IPS-18a (cell line): ENCODE measurements around the gene FNDC10.
"Not testable (repeated sequence)": the region's sequence is repeated elsewhere in the genome, so short reads cannot be mapped to it uniquely, and the experiment has no call there.

ENCODE experiments used
- H3K27ac ChIP-seq: one replicate; pipeline ENCODE4 v1.5.1; 2013; ENCODE audit warnings: low read length
- H3K27me3 ChIP-seq: one replicate; pipeline ENCODE4 v1.6.1; 2013; ENCODE audit warnings: mild to moderate bottlenecking, low read length; ENCODE audit not compliant: control insufficient read depth, insufficient read depth
- H3K36me3 ChIP-seq: one replicate; pipeline ENCODE4 v1.6.1; 2013; ENCODE audit warnings: low read depth, low read length; ENCODE audit not compliant: control insufficient read depth
- H3K4me1 ChIP-seq: one replicate; pipeline ENCODE4 v1.6.1; 2013; ENCODE audit warnings: low read depth, low read length; ENCODE audit not compliant: control insufficient read depth
- H3K4me3 ChIP-seq: one replicate; pipeline ENCODE4 v1.5.1; 2013; ENCODE audit warnings: low read length
- H3K9ac ChIP-seq: one replicate; pipeline ENCODE4 v1.6.1; 2013; ENCODE audit warnings: mild to moderate bottlenecking, low read length, moderate library complexity
- H3K9me3 ChIP-seq: one replicate; pipeline ENCODE4 v1.6.1; 2013; ENCODE audit warnings: low read depth, low read length; ENCODE audit not compliant: control insufficient read depth

FNDC10 gene

DNA sequence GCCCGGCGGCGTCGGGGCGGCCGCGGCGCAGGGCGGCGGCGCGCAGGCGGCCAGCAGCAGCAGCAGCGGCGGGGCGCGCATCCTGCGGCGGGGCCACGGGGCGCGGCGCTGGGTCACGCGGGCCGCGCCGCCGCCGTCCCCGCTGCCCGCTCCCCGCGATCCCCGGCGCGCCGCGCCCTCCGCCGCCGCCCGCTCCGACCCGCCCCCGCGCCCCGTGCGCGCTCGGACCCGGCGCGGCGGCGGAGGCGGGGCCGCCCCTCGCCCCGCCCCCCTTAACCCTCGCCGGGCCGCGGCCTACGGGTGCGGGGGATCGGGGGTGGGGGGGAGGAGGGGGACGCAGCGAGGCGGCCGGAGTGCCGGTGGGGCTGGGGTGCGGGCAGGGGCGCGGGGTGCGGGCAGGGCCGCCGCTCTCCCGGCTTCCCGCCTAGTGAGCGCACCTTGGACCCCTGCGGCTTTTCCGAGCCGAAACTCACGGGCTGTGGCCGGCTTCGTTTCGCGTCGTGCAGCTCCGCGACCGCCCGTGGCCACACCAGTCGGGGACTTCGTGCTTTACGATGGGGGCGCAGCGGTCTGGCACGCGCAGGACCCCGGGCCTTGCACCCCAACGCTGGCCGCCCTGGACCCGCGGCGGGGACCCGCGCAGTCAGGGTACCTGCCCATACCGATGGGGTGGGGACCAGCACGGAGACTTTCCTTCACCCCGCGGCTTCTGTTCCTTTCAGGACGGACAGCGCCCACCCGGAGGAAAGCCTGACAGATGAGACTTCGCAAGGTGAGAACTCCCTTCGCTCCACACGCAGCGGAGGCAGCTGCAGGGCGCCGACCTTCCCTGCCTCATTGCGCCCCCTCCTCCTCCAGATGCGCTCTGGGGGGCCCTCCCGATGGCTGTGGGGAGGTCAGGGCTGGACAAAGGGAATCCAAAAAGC is at the start of gene FNDC10:
Gene FNDC10 (minus strand): TSS at position 201 of the 926 bp plus-strand sequence. CDS start 120 bp downstream, at position 81.
- Histone ChIP-seq H3K27me3 (peaks cover 71% of the 10 kb centered on the region), H3K36me3 (no peaks in the 10 kb centered on the region), H3K9me3 (no peaks in the 10 kb centered on the region), H3K4me3 (peak within 1 kb of the TSS; percentile 22), H3K27ac (no peak within 1 kb of the TSS), H3K4me1 (no peaks in the 10 kb centered on the region), H3K9ac (no peak within 1 kb of the TSS)

DNA sequence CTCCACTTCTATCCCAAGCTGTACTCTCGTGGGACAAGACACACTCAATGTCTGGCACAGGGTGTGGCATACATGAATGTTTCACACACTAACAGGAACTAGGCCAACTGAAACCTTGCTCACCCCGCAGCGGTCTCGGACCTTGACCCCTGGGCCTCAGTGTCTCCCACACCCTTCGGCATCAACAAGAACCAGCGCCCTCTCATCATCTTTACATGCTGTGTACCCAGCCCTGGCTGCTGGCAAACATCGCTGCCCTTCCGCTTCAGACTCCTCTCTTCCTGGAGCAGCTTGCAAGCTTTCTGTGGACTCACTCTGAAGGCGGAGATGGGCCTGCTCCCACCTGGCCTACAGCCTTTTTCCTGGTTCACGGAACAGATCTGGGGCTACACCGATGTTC is 48.3 kb upstream of the FNDC10 start:
- not testable (repeated sequence) for H3K27ac ChIP-seq, H3K9ac ChIP-seq, H3K4me3 ChIP-seq, H3K9me3 ChIP-seq, H3K4me1 ChIP-seq, H3K27me3 ChIP-seq
- peaks cover 26% of the 10 kb centered on the region for H3K36me3 ChIP-seq

DNA sequence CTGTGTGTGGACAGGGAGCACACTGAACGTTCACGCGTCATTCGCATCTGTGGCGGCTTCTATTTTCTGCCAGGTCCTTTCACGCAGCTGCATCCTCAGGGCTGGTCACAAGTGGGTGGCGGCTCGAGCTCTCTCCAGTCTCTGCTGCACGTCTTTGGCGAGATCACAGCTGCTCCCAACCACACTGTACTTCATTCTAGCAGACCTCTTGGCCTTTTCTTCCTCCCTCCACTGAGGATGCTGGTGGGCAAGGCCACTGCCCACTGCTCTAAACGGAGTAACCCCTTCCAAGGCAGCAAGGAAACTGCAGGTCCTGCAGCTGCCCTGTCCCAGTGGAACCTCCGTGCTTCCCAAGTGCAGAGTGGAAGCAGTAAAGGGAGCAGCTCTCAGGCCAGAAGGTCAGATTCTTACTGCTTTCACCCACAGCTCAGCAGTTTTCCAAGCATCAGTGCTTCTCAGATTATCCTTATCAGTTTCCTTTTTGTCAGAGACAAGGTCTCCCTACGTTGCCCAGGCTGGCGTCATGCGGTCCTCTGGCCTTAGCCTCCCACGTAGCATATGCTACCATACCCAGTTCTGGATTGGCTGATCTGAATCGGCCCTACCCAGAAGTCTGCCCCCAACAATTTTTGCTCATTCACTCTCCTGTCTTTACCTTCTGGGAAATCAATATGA is 47.8 kb upstream of the FNDC10 start:
- H3K36me3 ChIP-seq, result peaks cover 26% of the 10 kb centered on the region
- H3K27ac ChIP-seq, H3K9ac ChIP-seq, H3K4me3 ChIP-seq, H3K9me3 ChIP-seq, H3K4me1 ChIP-seq, H3K27me3 ChIP-seq: not testable (repeated sequence)

DNA sequence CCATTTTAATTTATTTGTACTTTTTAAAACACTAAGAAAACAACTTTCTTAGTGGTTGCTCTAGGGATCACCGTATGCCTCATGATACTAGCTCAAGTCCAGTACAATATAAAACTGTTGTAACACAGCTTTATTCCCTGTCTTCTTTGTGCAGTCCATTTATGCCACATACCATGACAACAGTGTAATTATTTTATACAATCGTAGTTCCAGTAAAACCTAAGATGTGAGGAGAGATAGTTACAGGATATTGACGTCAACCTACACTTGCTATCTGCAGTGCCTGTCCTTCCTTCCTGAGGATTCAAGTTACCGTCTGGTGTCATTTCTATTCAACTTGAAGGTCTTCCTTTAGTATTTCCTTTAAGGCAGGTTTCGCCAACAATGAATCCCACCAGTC is 46.4 kb upstream of the FNDC10 start:
- not testable (repeated sequence) for H3K27ac ChIP-seq, H3K4me1 ChIP-seq, H3K27me3 ChIP-seq, H3K9me3 ChIP-seq, H3K4me3 ChIP-seq, H3K9ac ChIP-seq
- H3K36me3 ChIP-seq, result peaks cover 16% of the 10 kb centered on the region

DNA sequence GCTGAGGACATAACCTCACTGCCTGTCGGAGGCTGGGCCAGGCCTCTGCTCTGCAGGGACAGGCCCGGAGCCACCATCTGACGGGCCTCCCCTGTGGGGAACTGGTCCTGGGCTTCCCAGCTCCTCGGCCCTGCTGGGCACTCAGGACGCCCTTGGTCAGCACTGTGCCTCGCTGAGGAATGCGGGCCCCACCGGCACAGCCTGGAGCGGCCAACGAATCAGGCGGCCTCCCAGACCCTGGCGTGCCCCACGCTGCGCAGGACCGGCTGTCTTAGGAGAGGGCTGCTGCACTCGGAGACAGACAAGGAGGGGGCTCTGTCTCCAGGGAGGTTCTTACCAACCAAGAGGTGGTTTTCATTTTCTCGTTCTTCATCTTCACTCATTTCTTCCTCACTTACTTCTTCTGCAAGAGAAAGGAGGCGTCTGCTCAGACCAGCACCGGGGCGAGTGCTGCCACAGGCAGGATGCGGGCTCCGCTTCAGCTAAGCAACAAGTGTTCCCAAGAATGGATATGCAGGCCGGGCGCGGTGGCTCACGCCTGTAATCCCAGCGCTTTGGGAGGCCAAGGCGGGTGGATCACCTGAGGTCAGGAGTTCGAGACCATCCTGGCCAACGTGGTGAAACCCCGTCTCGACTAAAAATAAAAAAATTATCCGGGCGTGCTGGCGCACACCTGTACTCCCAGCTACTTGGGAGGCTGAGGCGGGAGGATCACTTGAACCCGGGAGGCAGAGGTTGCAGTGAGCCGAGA is 41.0 kb upstream of the FNDC10 start:
- H3K9me3 ChIP-seq, H3K27me3 ChIP-seq, H3K9ac ChIP-seq, H3K4me3 ChIP-seq, H3K4me1 ChIP-seq, H3K27ac ChIP-seq: not testable (repeated sequence)
- peaks cover 11% of the 10 kb centered on the region for H3K36me3 ChIP-seq

DNA sequence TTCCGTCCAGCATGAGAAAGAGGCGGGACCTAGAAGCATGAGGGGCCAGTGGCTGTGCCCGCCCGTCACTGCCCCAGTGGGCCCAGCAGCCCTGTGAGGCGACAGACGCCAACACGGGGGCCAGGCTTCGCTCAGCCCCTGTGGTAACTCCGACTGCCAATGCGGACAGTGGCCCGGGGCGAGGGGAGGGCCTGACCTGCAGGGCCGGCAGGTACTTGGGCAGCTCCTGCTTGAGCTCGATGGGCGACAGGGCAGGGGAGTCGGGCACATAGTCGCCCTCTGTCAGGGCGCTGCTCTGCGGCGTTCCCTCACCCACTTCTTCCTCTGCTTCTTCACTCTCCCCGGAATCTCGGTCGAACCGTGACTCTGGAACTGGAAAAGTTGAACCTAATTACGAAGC is 40.1 kb upstream of the FNDC10 start:
- H3K4me3 ChIP-seq, H3K9me3 ChIP-seq, H3K9ac ChIP-seq, H3K27me3 ChIP-seq, H3K27ac ChIP-seq, H3K4me1 ChIP-seq: not testable (repeated sequence)
- H3K36me3 ChIP-seq, result peaks cover 11% of the 10 kb centered on the region

DNA sequence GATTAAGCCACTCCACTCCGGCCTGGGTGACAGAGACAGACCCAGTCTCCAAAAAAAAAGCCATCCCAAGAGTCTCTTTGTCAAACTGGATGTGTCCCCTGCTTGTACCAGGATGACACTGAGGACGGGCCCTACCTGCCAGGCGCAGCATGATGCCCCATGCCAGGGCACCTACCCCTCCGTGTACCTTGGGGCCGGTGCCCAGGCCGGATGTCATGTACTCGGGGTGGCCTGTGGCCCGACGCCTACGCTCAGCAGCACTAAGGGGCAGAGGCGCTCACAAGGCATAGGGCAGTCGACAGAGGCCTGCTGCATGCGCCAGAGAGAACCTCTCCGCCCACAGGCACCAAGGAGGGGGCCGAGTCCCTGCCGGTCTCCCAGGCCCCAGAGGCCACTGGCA is 39.4 kb upstream of the FNDC10 start:
- not testable (repeated sequence) for H3K9ac ChIP-seq, H3K4me1 ChIP-seq, H3K9me3 ChIP-seq, H3K27ac ChIP-seq, H3K4me3 ChIP-seq, H3K27me3 ChIP-seq
- H3K36me3 ChIP-seq, result peaks cover 11% of the 10 kb centered on the region

DNA sequence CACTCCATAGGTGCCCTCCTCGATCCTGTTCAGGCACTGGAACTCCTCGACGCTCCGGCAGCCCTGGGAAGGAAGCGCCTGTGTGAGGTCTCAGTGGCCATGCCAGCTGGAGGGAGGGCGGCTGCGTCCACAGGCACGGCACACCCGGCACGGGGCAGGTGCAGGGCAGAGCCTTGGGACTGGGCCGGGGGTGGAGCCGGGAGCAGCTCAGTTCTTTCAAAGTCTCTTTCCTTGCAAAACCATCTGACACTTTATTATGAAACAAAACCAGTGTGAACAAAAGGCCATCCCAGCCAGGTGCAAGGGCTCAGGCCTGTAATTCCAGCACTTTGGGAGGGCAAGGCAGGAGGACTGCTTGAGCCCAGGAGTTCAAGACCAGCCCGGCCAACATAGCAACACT is 38.6 kb upstream of the FNDC10 start:
- peaks cover 11% of the 10 kb centered on the region for H3K36me3 ChIP-seq

DNA sequence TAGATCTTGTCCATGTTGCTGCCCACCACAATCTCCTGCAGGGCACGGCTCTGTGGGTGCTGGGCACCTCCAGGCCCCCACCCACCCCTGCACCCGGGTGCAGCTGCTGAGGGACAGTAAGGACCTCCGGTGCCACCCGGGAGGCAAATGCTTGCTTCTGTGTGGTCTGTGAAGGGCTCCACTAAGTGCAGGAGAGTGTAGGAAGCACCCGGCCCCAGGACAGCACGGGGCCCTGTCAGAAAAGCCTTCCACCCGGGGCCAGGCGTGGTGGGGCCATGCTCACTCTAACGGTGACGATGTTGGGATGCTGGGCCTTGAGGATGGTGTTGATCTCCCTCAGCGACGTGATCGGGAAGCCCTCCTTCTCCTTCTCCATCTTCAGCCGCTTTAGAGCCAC is 37.5 kb upstream of the FNDC10 start:
- H3K4me3 ChIP-seq, H3K4me1 ChIP-seq, H3K27me3 ChIP-seq, H3K9me3 ChIP-seq, H3K9ac ChIP-seq, H3K27ac ChIP-seq: not testable (repeated sequence)
- peaks cover 11% of the 10 kb centered on the region for H3K36me3 ChIP-seq

More for the DNA sequence above, 38.6 kb upstream of the FNDC10 start:
- not testable (repeated sequence) for H3K9ac ChIP-seq, H3K4me3 ChIP-seq, H3K27ac ChIP-seq, H3K27me3 ChIP-seq, H3K4me1 ChIP-seq, H3K9me3 ChIP-seq

DNA sequence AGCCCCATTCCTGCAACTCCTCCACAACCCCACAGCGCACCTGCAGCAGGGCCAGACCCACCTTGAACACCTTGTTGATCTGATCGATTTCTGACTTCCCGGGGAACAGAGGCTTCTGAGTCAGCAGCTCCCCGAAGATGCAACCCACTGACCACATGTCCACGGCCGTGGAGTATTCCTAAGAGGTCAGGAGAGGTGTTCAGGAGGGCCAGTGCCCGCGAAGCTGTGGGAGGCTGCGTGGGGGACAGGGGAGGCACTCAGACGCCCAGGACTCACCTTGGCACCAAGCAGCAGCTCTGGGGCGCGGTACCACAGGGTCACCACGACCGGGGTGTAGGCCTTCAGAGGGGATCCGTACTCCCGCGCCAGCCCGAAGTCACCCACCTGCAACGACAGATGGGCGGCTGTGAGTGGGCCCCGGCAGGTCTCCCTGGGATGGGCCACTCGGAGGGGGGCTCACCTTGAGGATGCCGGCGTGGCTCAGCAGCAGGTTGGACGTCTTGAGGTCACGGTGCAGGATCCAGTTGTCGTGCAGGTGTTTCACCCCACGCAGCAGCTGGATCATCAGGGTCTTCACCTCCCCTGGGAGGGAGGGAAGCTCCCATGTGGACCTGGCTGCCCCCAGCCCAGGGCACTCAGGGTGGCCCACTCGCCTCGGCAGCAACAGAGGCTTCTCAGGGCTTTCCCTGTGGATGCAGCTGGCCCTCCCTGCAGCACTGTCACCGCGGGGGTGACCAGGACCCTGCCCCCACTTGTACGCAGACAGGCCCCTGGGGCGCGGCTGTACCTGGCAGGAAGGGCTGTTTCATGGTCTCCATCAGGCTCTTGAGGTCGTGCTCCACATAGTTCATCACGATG is 36.9 kb upstream of the FNDC10 start:
- H3K4me3 ChIP-seq, H3K9ac ChIP-seq, H3K4me1 ChIP-seq, H3K27ac ChIP-seq, H3K9me3 ChIP-seq, H3K27me3 ChIP-seq: not testable (repeated sequence)
- peaks cover 11% of the 10 kb centered on the region for H3K36me3 ChIP-seq

DNA sequence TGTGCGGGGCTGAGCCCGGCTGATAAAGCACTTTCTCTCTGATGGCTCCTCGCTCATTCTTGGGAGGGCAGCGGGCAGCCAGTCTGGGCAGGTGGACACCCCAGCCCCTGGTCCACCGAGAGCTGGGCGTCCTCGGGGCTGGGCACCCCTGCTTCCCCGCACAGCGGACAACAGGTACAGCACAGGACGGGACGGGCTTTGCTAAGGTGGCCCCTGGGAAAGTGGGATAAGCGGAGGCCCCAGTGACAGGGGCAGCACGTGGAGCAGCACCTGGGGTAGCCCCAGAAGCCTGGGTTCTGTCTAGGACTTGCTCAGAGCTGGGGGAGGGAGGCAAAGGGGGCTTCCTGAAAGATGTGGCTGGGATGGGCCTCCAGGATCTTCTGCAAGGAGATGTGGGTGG is 34.7 kb upstream of the FNDC10 start:
- H3K9ac ChIP-seq, H3K4me3 ChIP-seq, H3K27ac ChIP-seq, H3K4me1 ChIP-seq, H3K9me3 ChIP-seq: not testable (repeated sequence)
- Histone ChIP-seq H3K27me3 (peaks cover 23% of the 10 kb centered on the region), H3K36me3 (peaks cover 11% of the 10 kb centered on the region)
